Fibroblast of lung (primary cell): ENCODE data around the gene SH3PXD2A.

ENCODE experiments used
- CTCF ChIP-seq, 2 donors: IDR thresholded peaks in 1 of 2; conservative IDR thresholded peaks in 1 of 2; 1 replicate in 1 of 2; 2 replicates in 1 of 2; pipeline ENCODE4 v1.5.1; 2011 to 2012; ENCODE audit warnings: low read length in 2 of 2, control low read depth in 1 of 2, inconsistent platforms in 1 of 2, low read depth in 1 of 2, mild to moderate bottlenecking in 1 of 2
- EZH2 ChIP-seq: IDR thresholded peaks from 2 replicates; pipeline ENCODE4 v1.5.1; 2012; ENCODE audit warnings: low read length, control low read depth, mild to moderate bottlenecking; ENCODE audit errors: missing control alignments

- TF ChIP-seq CTCF (conservative IDR thresholded peaks at IDR 0.05 in 1 of 2, IDR thresholded peaks at IDR 0.05 in 1 of 2; ENCODE audit: low read depth in 1 of 2, low read length in 2 of 2) (no peak), EZH2 (no peak)
Measured at GRCh38 chr10:103840740-103841070, 14.7 kb downstream of the SH3PXD2A start.
